H9 (cell line): ENCODE data around the gene UTP11. TPM values are rescaled to one million over a fixed set of nuclear protein-coding genes. Genes with fewer than 3 reads are reported as not detected.
A peak's percentile ranks its signal among the peaks of the same experiment; 100 is the strongest.

Experiments used
- DNase-seq: peaks from one replicate; pipeline ENCODE4 v3.0.0-alpha.2; 2017
- H2AFZ ChIP-seq: one replicate; pipeline ENCODE4 v1.6.1; 2013; ENCODE audit warnings: mild to moderate bottlenecking, low read length, control low read depth, moderate library complexity
- H2AK5ac ChIP-seq: 2 replicates; pipeline ENCODE4 v1.6.1; 2013; ENCODE audit warnings: low read length, control low read depth, mixed read lengths; ENCODE audit not compliant: insufficient read length
- H2BK120ac ChIP-seq: one replicate; pipeline ENCODE4 v1.6.1; 2013; ENCODE audit warnings: low read depth, mild to moderate bottlenecking, low read length, control low read depth, inconsistent platforms; ENCODE audit not compliant: poor library complexity, severe bottlenecking
- H2BK12ac ChIP-seq: 2 replicates; pipeline ENCODE4 v1.6.1; 2013; ENCODE audit warnings: low read length, control low read depth, mixed read lengths, low read depth; ENCODE audit not compliant: insufficient read length
- H2BK15ac ChIP-seq: 2 replicates; pipeline ENCODE4 v1.6.1; 2013; ENCODE audit warnings: low read depth, low read length, control low read depth
- H2BK20ac ChIP-seq: one replicate; pipeline ENCODE4 v1.6.1; 2013; ENCODE audit warnings: low read depth, mild to moderate bottlenecking, low read length, control low read depth, inconsistent platforms; ENCODE audit not compliant: poor library complexity, severe bottlenecking
- H2BK5ac ChIP-seq: 2 replicates; pipeline ENCODE4 v1.6.1; 2013; ENCODE audit warnings: low read length, control low read depth, mixed read lengths; ENCODE audit not compliant: insufficient read length
- H3K14ac ChIP-seq: 2 replicates; pipeline ENCODE4 v1.6.1; 2013; ENCODE audit warnings: low read length, control low read depth; ENCODE audit not compliant: insufficient read depth
- H3K18ac ChIP-seq: 2 replicates; pipeline ENCODE4 v1.6.1; 2013; ENCODE audit warnings: low read depth, mild to moderate bottlenecking, mixed read lengths, low read length, control low read depth; ENCODE audit not compliant: insufficient read length
- H3K23ac ChIP-seq: 2 replicates; pipeline ENCODE4 v1.6.1; 2013; ENCODE audit warnings: low read length, control low read depth, mixed read lengths, low read depth; ENCODE audit not compliant: insufficient read length
- H3K23me2 ChIP-seq: 2 replicates; pipeline ENCODE4 v1.6.1; 2013; ENCODE audit warnings: low read depth, mild to moderate bottlenecking, mixed read lengths, low read length, control low read depth; ENCODE audit not compliant: insufficient read length, poor library complexity, severe bottlenecking
- H3K27ac ChIP-seq: 2 replicates; pipeline ENCODE4 v1.5.1; 2013; ENCODE audit warnings: low read length, control low read depth, mixed read lengths, low read depth; ENCODE audit not compliant: insufficient read length
- H3K27me3 ChIP-seq: 2 replicates; pipeline ENCODE4 v1.6.1; 2013; ENCODE audit warnings: low read length, control low read depth, inconsistent platforms; ENCODE audit not compliant: insufficient read depth
- H3K4ac ChIP-seq: 2 replicates; pipeline ENCODE4 v1.6.1; 2013; ENCODE audit warnings: low read depth, mild to moderate bottlenecking, control low read depth, inconsistent platforms, low read length, moderate library complexity
- H3K4me1 ChIP-seq: 2 replicates; pipeline ENCODE4 v1.6.1; 2013; ENCODE audit warnings: low read length, control low read depth, inconsistent platforms; ENCODE audit not compliant: insufficient read depth
- H3K4me2 ChIP-seq: 2 replicates; pipeline ENCODE4 v1.6.1; 2013; ENCODE audit warnings: low read length, control low read depth, mixed read lengths; ENCODE audit not compliant: insufficient read length, insufficient read depth
- H3K56ac ChIP-seq: 2 replicates; pipeline ENCODE4 v1.6.1; 2013; ENCODE audit warnings: low read depth, mild to moderate bottlenecking, mixed read lengths, low read length, control low read depth; ENCODE audit not compliant: insufficient read length
- H3K79me1 ChIP-seq: 2 replicates; pipeline ENCODE4 v1.6.1; 2013; ENCODE audit warnings: low read depth, mild to moderate bottlenecking, moderate library complexity, low read length, control low read depth, inconsistent platforms; ENCODE audit not compliant: insufficient read depth, poor library complexity, severe bottlenecking
- H3K79me2 ChIP-seq: 2 replicates; pipeline ENCODE4 v1.6.1; 2013; ENCODE audit warnings: low read length, control low read depth, inconsistent platforms; ENCODE audit not compliant: insufficient read depth
- H3K9ac ChIP-seq: 2 replicates; pipeline ENCODE4 v1.6.1; 2013; ENCODE audit warnings: low read length, control low read depth, mixed read lengths; ENCODE audit not compliant: insufficient read length; ENCODE audit errors: extremely low read depth
- H3K9me3 ChIP-seq: one replicate; pipeline ENCODE4 v1.6.1; 2013; ENCODE audit warnings: low read depth, low read length, inconsistent platforms; ENCODE audit not compliant: control insufficient read depth
- H3T11ph ChIP-seq: one replicate; pipeline ENCODE4 v1.6.1; 2013; ENCODE audit warnings: mild to moderate bottlenecking, low read length, control low read depth, inconsistent platforms
- H4K20me1 ChIP-seq: one replicate; pipeline ENCODE4 v1.6.1; 2013; ENCODE audit not compliant: control insufficient read depth, insufficient read length, insufficient read depth
- H4K5ac ChIP-seq: 2 replicates; pipeline ENCODE4 v1.6.1; 2013; ENCODE audit warnings: low read depth, mild to moderate bottlenecking, mixed read lengths, low read length, control low read depth; ENCODE audit not compliant: insufficient read length
- H4K8ac ChIP-seq: replicated peaks from 2 replicates; pipeline ENCODE4 v1.6.1; 2013; ENCODE audit warnings: low read length, control low read depth, mixed read lengths, low read depth; ENCODE audit not compliant: insufficient read length
- H4K91ac ChIP-seq: 2 replicates; pipeline ENCODE4 v1.6.1; 2013; ENCODE audit warnings: low read depth, mild to moderate bottlenecking, moderate library complexity, mixed read lengths, low read length, control low read depth; ENCODE audit not compliant: insufficient read length
- H3K27ac Mint-ChIP-seq, 3 experiments: 2 replicates in 2 of 3; 3 replicates in 1 of 3; pipeline ENCODE4 v1.8.0; 2020 to 2021; ENCODE audit warnings: mixed read lengths in 3 of 3, mild to moderate bottlenecking in 1 of 3, moderate library complexity in 1 of 3
- H3K27me3 Mint-ChIP-seq: 2 replicates; pipeline ENCODE4 v1.8.0; 2021; ENCODE audit warnings: low read depth, mild to moderate bottlenecking, moderate library complexity, mixed read lengths
- H3K36me3 Mint-ChIP-seq, 3 experiments: 2 replicates in 2 of 3; 3 replicates in 1 of 3; pipeline ENCODE4 v1.8.0; 2020 to 2021; ENCODE audit warnings: low read depth in 3 of 3, mixed read lengths in 3 of 3; ENCODE audit not compliant: insufficient read depth in 1 of 3
- H3K4me1 Mint-ChIP-seq, 2 experiments: 2 replicates each; pipeline ENCODE4 v1.8.0; 2020; ENCODE audit warnings: mixed read lengths in 2 of 2
- H3K4me3 Mint-ChIP-seq, 2 experiments: 2 replicates in 1 of 2; 3 replicates in 1 of 2; pipeline ENCODE4 v1.8.0; 2020 to 2021; ENCODE audit warnings: mild to moderate bottlenecking in 2 of 2, mixed read lengths in 2 of 2, moderate library complexity in 1 of 2
- H3K9me3 Mint-ChIP-seq, 2 experiments: 2 replicates in 1 of 2; 3 replicates in 1 of 2; pipeline ENCODE4 v1.8.0; 2020; ENCODE audit warnings: mild to moderate bottlenecking in 2 of 2, mixed read lengths in 2 of 2, moderate library complexity in 1 of 2
- CTCF ChIP-seq: fragments of 200-600 bp; sonication (generic); conservative IDR thresholded peaks from 3 replicates; pipeline ENCODE4 v1.8.0; 2021; ENCODE audit warnings: antibody characterized with exemption, mild to moderate bottlenecking
- WGBS: extraction: QIAGEN DNeasy Blood & Tissue Kit; methylation state at CpG from one replicate; pipeline ENCODE4 v1.1.7; 2013; ENCODE audit warnings: missing lambda C conversion rate, low lambda C conversion rate, mixed read lengths; ENCODE audit not compliant: insufficient read length; ENCODE audit errors: extremely low coverage; 5-methylcytosine and 5-hydroxymethylcytosine counted together
- total RNA-seq: library from RNA; stranded (reverse); gene quantifications from 2 replicates; pipeline ENCODE4 v1.2.1, GENCODE V29; 2021

Gene UTP11
- total RNA-seq, 1 experiment from 2014 or later, result 63.1 TPM

GRCh38 chr1:38028105-38028591 lies 15.6 kb downstream of the UTP11 start:
- Histone ChIP-seq H3K14ac (no peak overlapping the region), H3K4ac (no peak overlapping the region), H4K91ac (no peak overlapping the region), H3K4me2 (no peak overlapping the region), H3K9me3 (no peaks in the 10 kb centered on the region), H3K4me1 (peaks cover 2% of the 10 kb centered on the region; the same call in 1 of the 2 replicates), H4K8ac (no peak overlapping the region), H2BK12ac (no peak overlapping the region), H2BK15ac (no peak overlapping the region), H3K27ac (no peak overlapping the region), H4K20me1 (no peaks in the 10 kb centered on the region), H3K18ac (no peak overlapping the region), H2BK20ac (no peak overlapping the region), H3T11ph (no peak overlapping the region), H2AFZ (no peak overlapping the region), H3K27me3 (no peaks in the 10 kb centered on the region), H3K56ac (no peak overlapping the region), H4K5ac (no peak overlapping the region), H3K23me2 (no peaks in the 10 kb centered on the region), H3K79me2 (no peaks in the 10 kb centered on the region), H2BK120ac (no peak overlapping the region), H3K23ac (no peak overlapping the region), H2BK5ac (no peak overlapping the region), H3K79me1 (no peaks in the 10 kb centered on the region), H3K9ac (no peak overlapping the region), H2AK5ac (no peak overlapping the region)
- no peaks in the 10 kb centered on the region for H3K9me3 Mint-ChIP-seq
- TF ChIP-seq CTCF, result no peak
- no CpG with 5 or more reads among the region's 3 CpGs for WGBS
- no peaks in the 10 kb centered on the region; the same call in 1 of the 2 replicates for H3K27me3 Mint-ChIP-seq
- no peak overlapping the region for H3K4me3 Mint-ChIP-seq
- peaks cover 35 to 49% of the 10 kb centered on the region in 2 experiments for H3K4me1 Mint-ChIP-seq
- H3K36me3 Mint-ChIP-seq, result peaks cover 12 to 35% (median 22%) of the 10 kb centered on the region in 3 experiments; a peak in 6 of 7 replicates
- H3K27ac Mint-ChIP-seq, result no peak overlapping the region
- peak; percentile 57 for DNase-seq
